SK-N-SH (cell line): ENCODE results near the gene THAP2. TPM values are rescaled to one million over a fixed set of nuclear protein-coding genes. Genes with fewer than 3 reads are reported as not detected.

Experiments used
- CTCF ChIA-PET: fragments of 300-600, 350-600 bp; formaldehyde crosslinking; extraction: SDS; loops from one replicate; lab custom pipeline; 2021; lab: Yijun Ruan, JAX
- POLR2A ChIA-PET: fragments of 350-600 bp; sonication (Branson Sonifier 250); formaldehyde crosslinking; extraction: SDS; loops from one replicate; lab custom pipeline; 2020; ENCODE audit warnings: antibody characterized with exemption, inconsistent platforms; lab: Yijun Ruan, JAX
- DNase-seq: peaks from one replicate; pipeline ENCODE4 v3.0.0; 2012
- H2AFZ ChIP-seq: fragments of 200-600 bp; sonication (generic); 2 replicates; pipeline ENCODE4 v1.8.1; 2016; ENCODE audit warnings: antibody characterized with exemption, mild to moderate bottlenecking, low read depth
- H3F3A ChIP-seq: fragments of 200-600 bp; sonication (generic); replicated peaks from 2 replicates; pipeline ENCODE3; 2016; ENCODE audit warnings: antibody characterized with exemption, mild to moderate bottlenecking; ENCODE audit not compliant: insufficient read depth
- H3K27ac ChIP-seq, 2 experiments: fragments of 200-500 bp in 1 of 2; fragments of 200-600 bp in 1 of 2; sonication (Bioruptor generic) in 1 of 2; sonication (generic), shearing (Covaris generic) in 1 of 2; 2 replicates each; pipeline versions ENCODE4 v1.5.1 to v1.6.1; 2014 to 2016; ENCODE audit warnings: low read depth in 2 of 2, inconsistent platforms in 1 of 2, low read length in 1 of 2, mild to moderate bottlenecking in 1 of 2, mixed read lengths in 1 of 2
- H3K27me3 ChIP-seq: fragments of 200-600 bp; sonication (generic), shearing (Covaris generic); 2 replicates; pipeline ENCODE4 v1.6.1; 2016; ENCODE audit warnings: mixed run types; ENCODE audit not compliant: insufficient read depth
- H3K36me3 ChIP-seq, 2 experiments: fragments of 200-500 bp in 1 of 2; fragments of 200-600 bp in 1 of 2; sonication (Bioruptor generic) in 1 of 2; sonication (generic) in 1 of 2; replicated peaks in 1 of 2; 2 replicates each; pipeline versions ENCODE3 to v1.5.1; 2014 to 2016; ENCODE audit warnings: low read length in 1 of 2, mild to moderate bottlenecking in 1 of 2; ENCODE audit not compliant: insufficient read depth in 2 of 2, control insufficient read depth in 1 of 2
- H3K4me1 ChIP-seq, 2 experiments: fragments of 200-500 bp in 1 of 2; fragments of 200-600 bp in 1 of 2; sonication (Bioruptor generic) in 1 of 2; sonication (generic), shearing (Covaris generic) in 1 of 2; 2 replicates each; pipeline versions ENCODE4 v1.5.1 to v1.6.1; 2014 to 2016; ENCODE audit warnings: low read depth in 1 of 2, low read length in 1 of 2, mixed run types in 1 of 2; ENCODE audit not compliant: insufficient read depth in 2 of 2, control insufficient read depth in 1 of 2
- H3K4me2 ChIP-seq: fragments of 200-600 bp; sonication (generic), shearing (Covaris generic); 2 replicates; pipeline ENCODE4 v1.6.1; 2017; ENCODE audit warnings: mixed run types
- H3K4me3 ChIP-seq, 2 experiments: fragments of 200-500 bp in 1 of 2; fragments of 200-600 bp in 1 of 2; sonication (Bioruptor generic) in 1 of 2; sonication (generic), shearing (Covaris generic) in 1 of 2; 2 replicates each; pipeline versions ENCODE4 v1.5.1 to v1.8.1; 2014 to 2016; ENCODE audit warnings: low read depth in 2 of 2, inconsistent platforms in 1 of 2, low read length in 1 of 2, mild to moderate bottlenecking in 1 of 2, mixed read lengths in 1 of 2, moderate library complexity in 1 of 2
- H3K79me2 ChIP-seq: fragments of 200-600 bp; sonication (generic); 2 replicates; pipeline ENCODE4 v1.8.1; 2017; ENCODE audit warnings: mild to moderate bottlenecking; ENCODE audit not compliant: insufficient read depth
- H3K9ac ChIP-seq: fragments of 200-600 bp; sonication (generic); 2 replicates; pipeline ENCODE4 v1.6.1; 2017; ENCODE audit warnings: mixed run types
- H3K9me2 ChIP-seq: fragments of 200-600 bp; sonication (generic); 2 replicates; pipeline ENCODE4 v1.6.1; 2017; ENCODE audit warnings: mixed run types
- H3K9me3 ChIP-seq: fragments of 200-600 bp; sonication (generic); 2 replicates; pipeline ENCODE4 v1.6.1; 2017; ENCODE audit warnings: mixed run types, mild to moderate bottlenecking, moderate library complexity
- H4K20me1 ChIP-seq: fragments of 200-600 bp; sonication (generic); 2 replicates; pipeline ENCODE4 v1.6.1; 2017; ENCODE audit warnings: mild to moderate bottlenecking, mixed run types; ENCODE audit not compliant: insufficient read depth
- CTCF ChIP-seq: fragments of 200-600 bp; sonication (generic); IDR thresholded peaks from 2 replicates; pipeline ENCODE4 v1.6.1; 2017; ENCODE audit warnings: antibody characterized with exemption, mild to moderate bottlenecking, moderate library complexity
- EP300 ChIP-seq, 2 experiments: IDR thresholded peaks; 2 replicates each; pipeline versions ENCODE4 v1.4.0 to v1.6.1; 2012; ENCODE audit warnings: borderline replicate concordance in 1 of 2, low read depth in 1 of 2, low read length in 1 of 2
- FOXM1 ChIP-seq: IDR thresholded peaks from 2 replicates; pipeline ENCODE4 v1.4.0; 2012; ENCODE audit warnings: low read depth, mild to moderate bottlenecking
- GATA2 ChIP-seq: sonication (generic); formaldehyde crosslinking; IDR thresholded peaks from 2 replicates; pipeline ENCODE4 v1.5.0; 2020; ENCODE audit warnings: mild to moderate bottlenecking, missing genetic modification reagents
- IRF3 ChIP-seq: fragments of 150-350 bp; IDR thresholded peaks from 2 replicates; pipeline ENCODE4 v1.6.1; 2016; ENCODE audit warnings: mild to moderate bottlenecking, low read depth, low read length
- MAX ChIP-seq: IDR thresholded peaks from 2 replicates; pipeline ENCODE4 v1.4.0; 2012; ENCODE audit warnings: low read depth
- NFIC ChIP-seq: IDR thresholded peaks from 2 replicates; pipeline ENCODE4 v1.4.0; 2012; ENCODE audit warnings: borderline replicate concordance
- NRF1 ChIP-seq: IDR thresholded peaks from 2 replicates; pipeline ENCODE4 v1.6.1; 2012; ENCODE audit warnings: low read depth, mild to moderate bottlenecking, low read length
- RFX5 ChIP-seq: IDR thresholded peaks from 2 replicates; pipeline ENCODE4 v1.6.1; 2012; ENCODE audit warnings: mild to moderate bottlenecking, improper control_type of control experiment, low read length
- SIN3A ChIP-seq: IDR thresholded peaks from 2 replicates; pipeline ENCODE4 v1.6.1; 2012; ENCODE audit warnings: low read depth, mild to moderate bottlenecking, low read length, moderate library complexity, borderline replicate concordance
- SMC3 ChIP-seq: IDR thresholded peaks from 2 replicates; pipeline ENCODE4 v1.6.1; 2012; ENCODE audit warnings: low read depth, low read length, improper control_type of control experiment
- USF1 ChIP-seq: IDR thresholded peaks from 2 replicates; pipeline ENCODE4 v1.4.0; 2012; ENCODE audit warnings: low read depth, borderline replicate concordance
- USF2 ChIP-seq: fragments of 150-350 bp; IDR thresholded peaks from 2 replicates; pipeline ENCODE4 v1.6.1; 2017; ENCODE audit warnings: antibody characterized with exemption, low read length, low read depth, borderline replicate concordance
- ZBTB33 ChIP-seq: IDR thresholded peaks from 2 replicates; pipeline ENCODE4 v1.4.0; 2012; ENCODE audit warnings: low read depth, borderline replicate concordance
- WGBS: methylation state at CpG from one replicate; pipeline ENCODE4 v1.1.6; 2017; ENCODE audit warnings: low lambda C conversion rate; 5-methylcytosine and 5-hydroxymethylcytosine counted together
- polyA plus RNA-seq, 3 experiments: library from polyadenylated mRNA; depleted of rRNA; stranded (reverse); fragments of >200 nt; gene quantifications; 2 replicates each; pipeline ENCODE4 v1.2.3, GENCODE V29; 2012

Gene THAP2
- polyA plus RNA-seq, 1 of the 3 experiments (the other 2 are of a cell fraction): 2.9 TPM

- Histone ChIP-seq H3K79me2 (peaks cover 99% of the 10 kb centered on the region), H2AFZ (no peak overlapping the region), H3K9me2 (no peaks in the 10 kb centered on the region), H4K20me1 (peaks cover 34% of the 10 kb centered on the region), H3K36me3 (peaks cover 71 to 91% of the 10 kb centered on the region in 2 experiments), H3F3A (no peaks in the 10 kb centered on the region), H3K4me3 (no peak overlapping the region), H3K27me3 (no peaks in the 10 kb centered on the region), H3K9me3 (0 out of 2 replicates have a peak, but pooled peaks cover 13% of the 10 kb centered on the region), H3K9ac (no peak overlapping the region), H3K4me2 (no peak overlapping the region), H3K27ac (no peak overlapping the region), H3K4me1 (peaks cover 0 to 4% of the 10 kb centered on the region in 2 experiments; a peak in 2 of 4 replicates)
- CTCF ChIA-PET: no interaction called here
- POLR2A ChIA-PET: no interaction called here
- no peak for DNase-seq
- TF ChIP-seq EP300 (IDR thresholded peaks at IDR 0.05; ENCODE audit: borderline replicate concordance in 1 of 2, low read depth in 1 of 2, low read length in 1 of 2): no peak
- TF ChIP-seq IRF3: no peak
- TF ChIP-seq MAX: no peak
- TF ChIP-seq NFIC: no peak
- WGBS: 93% methylated on average over 2 of the region's 2 CpGs
Observed at GRCh38 chr12:71653137-71653536, 11.0 kb upstream of the THAP2 start.

- Histone ChIP-seq H3F3A (no peaks in the 10 kb centered on the region), H3K9me2 (no peaks in the 10 kb centered on the region), H4K20me1 (peaks cover 25% of the 10 kb centered on the region), H3K4me3 (no peak overlapping the region), H3K9ac (no peak overlapping the region), H3K4me1 (peaks cover 0 to 4% of the 10 kb centered on the region in 2 experiments; a peak in 2 of 4 replicates), H3K9me3 (0 out of 2 replicates have a peak, but pooled peaks cover 13% of the 10 kb centered on the region), H3K27me3 (no peaks in the 10 kb centered on the region), H3K4me2 (no peak overlapping the region), H3K27ac (no peak overlapping the region), H3K36me3 (peaks cover 77 to 92% of the 10 kb centered on the region in 2 experiments), H3K79me2 (peaks cover 99% of the 10 kb centered on the region)
- DNase-seq: no peak
- WGBS: 73% methylated on average over 3 of the region's 3 CpGs
- CTCF ChIA-PET: interaction anchor here (0.9 kb wide), 1 partner anchor 17 kb away, joined by 3 read pairs; no protein-coding TSS in a partner anchor
- no peak for TF ChIP-seq ZBTB33
- TF ChIP-seq USF1: no peak
- TF ChIP-seq EP300 (IDR thresholded peaks at IDR 0.05; ENCODE audit: borderline replicate concordance in 1 of 2, low read depth in 1 of 2, low read length in 1 of 2): no peak
- TF ChIP-seq FOXM1: no peak
- TF ChIP-seq NRF1: no peak
- TF ChIP-seq GATA2: no peak
- no peak for TF ChIP-seq MAX
- TF ChIP-seq SIN3A: no peak
- TF ChIP-seq IRF3: no peak
- TF ChIP-seq SMC3: no peak
- TF ChIP-seq USF2: no peak
- no peak for TF ChIP-seq RFX5
- TF ChIP-seq CTCF: no peak
- TF ChIP-seq, all 33 proteins: peak for 0
- H2AFZ ChIP-seq: no peak overlapping the region
- POLR2A ChIA-PET: no interaction called here
Observed at GRCh38 chr12:71654200-71654599, 9.9 kb upstream of the THAP2 start.
